Duodenal mucosa (tissue), 2 donors: Measurements from ENCODE around the gene NTHL1.

ENCODE experiments used
- H3K27ac ChIP-seq: one replicate; pipeline ENCODE4 v1.7.0; 2013; ENCODE audit warnings: low read depth, low read length
- H3K27me3 ChIP-seq, 2 donors: one replicate each; pipeline ENCODE4 v1.7.0; 2013; ENCODE audit warnings: low read length in 2 of 2, control low read depth in 1 of 2; ENCODE audit not compliant: insufficient read depth in 2 of 2, control insufficient read depth in 1 of 2
- H3K36me3 ChIP-seq, 2 donors: one replicate each; pipeline ENCODE4 v1.7.0; 2013; ENCODE audit warnings: low read length in 2 of 2, control low read depth in 1 of 2; ENCODE audit not compliant: insufficient read depth in 2 of 2, control insufficient read depth in 1 of 2
- H3K4me1 ChIP-seq, 2 donors: one replicate each; pipeline ENCODE4 v1.7.0; 2013; ENCODE audit warnings: low read length in 2 of 2, control low read depth in 1 of 2; ENCODE audit not compliant: insufficient read depth in 2 of 2, control insufficient read depth in 1 of 2
- H3K4me3 ChIP-seq, 2 donors: one replicate each; pipeline ENCODE4 v1.7.0; 2013; ENCODE audit warnings: low read length in 2 of 2, low read depth in 1 of 2
- H3K9ac ChIP-seq, 2 donors: one replicate each; pipeline ENCODE4 v1.7.0; 2013; ENCODE audit warnings: low read length in 2 of 2, low read depth in 1 of 2
- H3K9me3 ChIP-seq, 2 donors: one replicate each; pipeline ENCODE4 v1.7.0; 2013; ENCODE audit warnings: low read length in 2 of 2, control low read depth in 1 of 2; ENCODE audit not compliant: control insufficient read depth in 1 of 2

Gene NTHL1

DNA sequence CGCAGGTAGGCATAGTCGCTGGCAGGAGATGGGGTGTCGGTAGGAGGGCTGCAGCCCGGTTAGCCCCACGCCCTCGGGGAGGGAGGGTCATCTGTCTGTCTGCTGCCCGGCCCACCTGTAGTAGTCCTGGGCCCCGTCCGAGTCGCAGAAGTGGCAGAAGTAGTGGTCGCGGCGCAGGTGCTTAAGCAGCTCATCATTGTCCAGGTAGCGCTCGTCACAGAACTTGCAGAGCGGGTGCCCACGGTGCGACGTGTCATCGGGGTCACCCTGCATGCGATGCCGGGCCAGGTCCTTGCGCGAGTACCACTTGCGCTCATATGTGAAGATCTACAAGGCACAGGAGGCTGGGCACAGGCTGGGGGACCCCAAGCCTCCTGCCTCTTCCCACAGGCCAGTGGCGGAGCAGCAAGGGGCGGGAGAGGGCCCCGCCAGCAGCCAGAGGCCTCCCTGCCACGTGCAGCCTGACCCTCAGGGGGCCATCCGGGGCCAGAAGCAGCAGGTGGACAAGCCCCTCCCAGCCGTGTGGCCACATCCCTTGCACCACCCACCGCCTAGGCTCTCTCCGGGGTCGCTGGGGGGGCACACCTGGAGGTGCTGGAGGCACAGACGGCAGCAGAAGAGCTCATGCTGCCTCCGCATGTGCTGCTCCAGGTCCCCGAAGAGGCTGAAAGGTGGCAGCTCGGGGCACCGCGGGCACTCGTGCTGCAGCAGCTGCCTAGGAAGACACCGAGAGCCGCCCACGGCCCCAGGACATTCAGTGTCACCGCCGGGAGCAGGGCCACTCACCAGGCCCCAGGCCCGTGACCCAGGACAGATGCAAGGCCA, 45.0 kb downstream of the NTHL1 start:
- H3K4me3 ChIP-seq, result no peak overlapping the region
- H3K27me3 ChIP-seq, result no peaks in the 10 kb centered on the region
- H3K9ac ChIP-seq, result no peak overlapping the region
- no peaks in the 10 kb centered on the region for H3K9me3 ChIP-seq
- H3K27ac ChIP-seq, result no peak overlapping the region
- H3K36me3 ChIP-seq, result peaks cover 22 to 58% of the 10 kb centered on the region in 2 donors
- H3K4me1 ChIP-seq, result peaks cover 14 to 25% of the 10 kb centered on the region in 2 donors

DNA sequence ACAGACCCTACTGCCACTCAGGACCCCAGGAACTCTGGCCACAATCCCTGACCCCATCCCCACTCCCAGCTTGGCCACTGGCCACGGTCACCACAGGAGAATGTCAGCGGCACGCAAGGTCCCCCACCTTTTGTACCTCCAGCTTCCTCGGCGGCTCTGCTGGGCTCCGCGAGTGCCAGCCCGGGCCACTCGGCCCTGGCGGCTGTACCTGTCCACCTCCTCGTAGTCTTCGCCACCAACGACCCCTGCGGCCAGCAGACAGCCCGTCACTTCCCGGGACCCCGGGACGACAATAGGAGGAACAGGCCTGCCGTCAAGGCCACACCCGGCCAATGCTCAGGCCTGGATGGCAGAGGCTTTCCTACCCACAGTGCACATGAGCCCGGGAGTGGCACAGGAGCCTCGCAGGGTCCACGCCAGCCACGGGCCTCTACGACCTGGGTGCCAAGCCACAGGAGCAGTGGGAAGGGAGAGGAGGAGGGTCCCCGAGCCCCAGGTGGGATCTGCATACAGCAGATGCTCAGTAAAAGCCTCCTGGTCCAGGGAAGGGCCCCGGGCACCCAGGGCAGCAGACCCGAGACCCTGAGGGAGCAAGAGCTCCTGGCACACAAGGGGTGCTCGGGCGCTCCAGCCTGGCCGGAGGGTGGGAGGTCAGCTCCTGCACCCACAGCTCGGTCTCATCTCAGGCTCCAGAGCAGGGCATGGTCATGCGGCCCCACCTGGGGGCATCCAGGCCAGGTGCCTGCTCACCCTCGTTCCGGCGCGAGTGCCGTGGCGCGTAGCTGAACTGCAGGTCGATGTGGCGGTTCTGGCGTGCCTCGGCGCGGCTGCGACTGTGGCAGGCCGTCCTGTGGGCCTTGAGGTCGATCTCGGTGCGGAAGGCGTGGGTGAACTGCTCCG, 45.9 kb downstream of the NTHL1 start:
- no peak overlapping the region for H3K4me3 ChIP-seq
- H3K27ac ChIP-seq, result no peak overlapping the region
- H3K4me1 ChIP-seq, result peaks cover 6 to 25% of the 10 kb centered on the region in 2 donors
- no peaks in the 10 kb centered on the region for H3K9me3 ChIP-seq
- peaks cover 22 to 63% of the 10 kb centered on the region in 2 donors for H3K36me3 ChIP-seq
- H3K9ac ChIP-seq, result no peak overlapping the region
- no peaks in the 10 kb centered on the region for H3K27me3 ChIP-seq

GRCh38 chr16:2001035-2001434, 46.6 kb downstream of the NTHL1 start:
- Histone ChIP-seq H3K4me1 (peaks cover 6 to 25% of the 10 kb centered on the region in 2 donors), H3K9ac (no peak overlapping the region), H3K27ac (no peak overlapping the region), H3K4me3 (no peak overlapping the region), H3K27me3 (no peaks in the 10 kb centered on the region), H3K36me3 (peaks cover 22 to 64% of the 10 kb centered on the region in 2 donors), H3K9me3 (no peaks in the 10 kb centered on the region)

DNA sequence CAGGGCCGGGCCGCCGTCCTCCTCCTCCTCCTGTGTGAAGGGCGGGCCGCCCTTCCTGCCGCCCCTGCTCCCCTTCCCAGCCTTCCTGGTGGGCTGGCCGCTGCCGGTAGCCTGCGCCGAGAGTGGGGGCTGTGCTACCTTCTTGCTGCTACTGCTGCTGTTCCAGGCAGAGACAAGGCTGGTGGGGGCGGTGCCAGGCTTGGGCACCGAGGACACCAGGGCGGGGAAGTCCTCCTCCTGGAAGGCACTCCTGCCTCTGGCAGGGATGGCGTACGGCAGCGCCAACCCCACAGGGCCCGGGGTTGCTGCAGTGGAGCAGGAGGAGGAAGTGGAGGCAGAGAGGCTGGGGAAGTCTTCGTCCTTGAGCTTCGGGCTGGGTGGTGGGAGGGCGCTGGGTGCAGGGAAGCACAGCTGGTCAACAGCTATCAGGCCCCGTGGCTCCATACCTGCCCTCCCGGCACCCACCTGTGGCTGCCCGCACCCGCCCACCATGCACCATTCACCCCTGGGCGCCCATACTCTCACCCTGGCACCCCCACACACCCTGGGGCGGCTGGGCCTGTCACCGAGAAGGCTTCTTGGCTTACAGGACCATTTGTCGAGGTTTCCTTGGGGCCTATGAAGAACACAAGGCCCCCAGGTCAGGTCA, 47.6 kb downstream of the NTHL1 start:
- H3K36me3 ChIP-seq, result peaks cover 22 to 64% of the 10 kb centered on the region in 2 donors
- no peak overlapping the region for H3K27ac ChIP-seq
- no peaks in the 10 kb centered on the region for H3K9me3 ChIP-seq
- H3K4me1 ChIP-seq, result peaks cover 6 to 21% of the 10 kb centered on the region in 2 donors
- H3K27me3 ChIP-seq, result no peaks in the 10 kb centered on the region
- H3K9ac ChIP-seq, result no peak overlapping the region
- no peak overlapping the region for H3K4me3 ChIP-seq

- Histone ChIP-seq H3K27me3 (no peaks in the 10 kb centered on the region), H3K4me1 (peaks cover 2 to 13% of the 10 kb centered on the region in 2 donors), H3K36me3 (peaks cover 22 to 64% of the 10 kb centered on the region in 2 donors), H3K4me3 (no peak overlapping the region), H3K9me3 (no peaks in the 10 kb centered on the region), H3K27ac (peak overlapping the region; percentile 10), H3K9ac (no peak overlapping the region)
Observed at GRCh38 chr16:1998852-1999801, 48.5 kb downstream of the NTHL1 start.

- Histone ChIP-seq H3K4me1 (peaks cover 0 to 9% of the 10 kb centered on the region in 2 donors), H3K27me3 (no peaks in the 10 kb centered on the region), H3K27ac (peak overlapping the region; percentile 10), H3K36me3 (peaks cover 22 to 61% of the 10 kb centered on the region in 2 donors), H3K9ac (no peak overlapping the region), H3K4me3 (no peak overlapping the region), H3K9me3 (no peaks in the 10 kb centered on the region)
Observed at GRCh38 chr16:1998360-1998835, 49.2 kb downstream of the NTHL1 start.

GRCh38 chr16:1997494-1998359, 49.9 kb downstream of the NTHL1 start:
- peaks cover 22 to 55% of the 10 kb centered on the region in 2 donors for H3K36me3 ChIP-seq
- no peak overlapping the region for H3K9ac ChIP-seq
- no peak overlapping the region for H3K4me3 ChIP-seq
- H3K4me1 ChIP-seq, result peaks cover 0 to 9% of the 10 kb centered on the region in 2 donors
- no peaks in the 10 kb centered on the region for H3K9me3 ChIP-seq
- peak overlapping the region; percentile 32 for H3K27ac ChIP-seq
- no peaks in the 10 kb centered on the region for H3K27me3 ChIP-seq

DNA sequence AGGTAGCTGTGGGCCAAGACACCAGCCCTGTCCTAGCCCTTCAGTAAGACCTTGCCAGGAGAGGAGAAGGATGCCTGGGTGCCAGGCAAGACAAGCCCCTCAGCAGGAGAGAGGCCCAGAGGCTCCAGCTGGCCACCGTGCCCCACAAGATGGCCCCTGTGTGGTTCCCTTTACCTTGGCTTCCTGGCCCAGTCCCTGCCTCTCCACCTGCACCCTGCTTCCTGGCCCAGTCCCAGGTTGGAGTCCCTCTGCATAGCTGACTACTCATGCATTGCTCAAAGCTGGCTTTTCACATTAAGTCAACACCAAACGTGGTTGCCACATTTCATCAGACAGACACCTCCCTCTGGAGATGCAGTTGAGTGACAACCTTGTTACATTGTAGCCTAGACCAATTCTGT, 53.9 kb downstream of the NTHL1 start:
- H3K4me1 ChIP-seq, result peaks cover 23 to 32% of the 10 kb centered on the region in 2 donors
- H3K27ac ChIP-seq, result no peak overlapping the region
- H3K9ac ChIP-seq, result no peak overlapping the region
- H3K27me3 ChIP-seq, result peaks cover 19 to 22% of the 10 kb centered on the region in 2 donors
- H3K4me3 ChIP-seq, result no peak overlapping the region
- no peaks in the 10 kb centered on the region for H3K9me3 ChIP-seq
- peaks cover 6 to 17% of the 10 kb centered on the region in 2 donors for H3K36me3 ChIP-seq
